Esophagus squamous epithelium (tissue), 5 donors: ENCODE measurements around the gene PPM1L. TPM values are rescaled to one million over a fixed set of nuclear protein-coding genes. Genes with fewer than 3 reads are reported as not detected.
A peak's percentile ranks its signal among the peaks of the same experiment; 100 is the strongest.

ENCODE experiments used
- DNase-seq: peaks from one replicate; lab custom pipeline; 2025; lab: John Stamatoyannopoulos, UW
- H3K27ac ChIP-seq, 4 donors: fragments of 200-600 bp; sonication (generic); one replicate each; pipeline ENCODE4 v1.5.1; 2016 to 2019; ENCODE audit warnings: mild to moderate bottlenecking in 1 of 4
- H3K27me3 ChIP-seq, 4 donors: fragments of 200-600 bp; sonication (generic); 1 replicate in 3 of 4; 2 replicates in 1 of 4; pipeline versions ENCODE4 v1.5.1 to v1.6.0; 2017 to 2021; ENCODE audit warnings: antibody characterized with exemption in 1 of 4
- H3K36me3 ChIP-seq, 3 donors: fragments of 200-600 bp; sonication (generic); one replicate each; pipeline ENCODE4 v1.5.1; 2016 to 2019
- H3K4me1 ChIP-seq, 3 donors: fragments of 200-600 bp; sonication (generic); one replicate each; pipeline ENCODE4 v1.5.1; 2017 to 2019
- H3K4me3 ChIP-seq, 4 donors: fragments of 200-600 bp; sonication (generic); 1 replicate in 3 of 4; 2 replicates in 1 of 4; pipeline ENCODE4 v1.5.1; 2016 to 2019; ENCODE audit warnings: mild to moderate bottlenecking in 2 of 4, moderate library complexity in 1 of 4
- H3K9me3 ChIP-seq, 3 donors: fragments of 200-600 bp; sonication (generic); one replicate each; pipeline ENCODE4 v1.5.1; 2016 to 2019
- CTCF ChIP-seq, 6 experiments: fragments of 450-650 bp in 4 of 6; fragments of 200-600 bp in 2 of 6; sonication (generic) in 2 of 6; IDR thresholded peaks; one replicate each; pipeline ENCODE4 v1.5.1; 2016 to 2019; ENCODE audit warnings: antibody characterized with exemption in 6 of 6, mild to moderate bottlenecking in 4 of 6, moderate library complexity in 4 of 6
- POLR2A ChIP-seq, 4 donors: fragments of 450-650 bp; IDR thresholded peaks; one replicate each; pipeline ENCODE4 v1.6.1; 2017; ENCODE audit warnings: antibody characterized with exemption in 4 of 4, mild to moderate bottlenecking in 4 of 4, moderate library complexity in 3 of 4
- WGBS, 2 donors: methylation state at CpG; one replicate each; pipeline ENCODE4 v1.1.5; 2018; 5-methylcytosine and 5-hydroxymethylcytosine counted together
- intact Hi-C: fragments of 100-400 bp; cut with DNase I; formaldehyde crosslinking; loops from one replicate; pipeline ENCODE4 v1.15.0; 2022
- total RNA-seq, 4 donors: library from RNA; depleted of rRNA; stranded (reverse); fragments of >200 nt; gene quantifications; one replicate each; pipeline ENCODE4 v1.1.0, GENCODE V29; 2016
- donor health status: DM: yes; HTN: yes; CAD: no.

Gene PPM1L
- total RNA-seq, 4 donors from 2014 or later = 9.1 to 18.1 (median 12.1) TPM

DNA sequence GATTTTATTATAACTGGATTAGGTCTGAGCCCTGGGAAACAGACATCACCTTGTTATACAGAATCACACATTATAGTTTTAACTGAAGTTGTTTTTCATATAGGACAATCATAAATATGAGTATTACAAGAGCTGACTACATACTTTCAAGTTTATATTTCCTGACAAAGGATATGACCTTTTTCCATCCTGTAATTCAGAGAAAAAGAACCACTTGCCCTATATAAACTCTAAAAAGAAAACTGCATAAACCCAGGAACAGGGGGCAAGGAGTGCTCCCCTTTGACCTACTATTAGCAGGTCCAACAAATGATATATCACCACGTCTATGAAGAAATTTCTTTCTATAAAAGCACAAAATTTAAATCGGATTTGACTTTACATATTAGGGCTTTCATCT is 328.2 kb downstream of the PPM1L start:
- Histone ChIP-seq H3K36me3 (peaks cover 0 to 32% (median 0%) of the 10 kb centered on the region in 3 donors), H3K27me3 (no peaks in the 10 kb centered on the region), H3K4me3 (no peak overlapping the region), H3K4me1 (no peaks in the 10 kb centered on the region), H3K9me3 (no peaks in the 10 kb centered on the region), H3K27ac (no peak overlapping the region)
- TF ChIP-seq POLR2A (IDR thresholded peaks at IDR 0.05) (no peak), CTCF (IDR thresholded peaks at IDR 0.05) (no peak)
- intact Hi-C loops = no loop called here
- WGBS, 2 donors = 76 to 77% methylated on average over 2 of the region's 2 CpGs
- no peak for DNase-seq

DNA sequence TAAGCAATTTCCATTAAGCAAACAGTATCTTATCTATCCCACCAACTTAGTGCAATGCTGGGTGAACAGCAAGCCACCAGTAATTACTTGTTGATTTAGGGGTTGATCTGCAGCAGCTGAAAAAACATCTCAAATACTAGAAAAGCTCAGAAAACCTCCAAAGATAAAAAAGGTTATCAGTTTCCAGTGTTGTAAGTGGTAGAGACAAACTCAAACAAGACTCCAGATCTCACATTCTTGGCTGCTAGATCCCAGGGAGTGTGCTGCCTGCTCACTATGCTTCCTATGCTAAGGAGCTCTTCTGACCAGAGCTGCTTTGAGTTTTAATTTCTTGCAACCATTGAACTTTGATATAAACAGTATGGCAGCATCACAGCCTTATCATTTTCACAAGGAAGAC is 337.9 kb downstream of the PPM1L start:
- DNase-seq = no peak
- no peaks in the 10 kb centered on the region for H3K27me3 ChIP-seq
- H3K27ac ChIP-seq = no peak overlapping the region
- no peak overlapping the region for H3K4me3 ChIP-seq
- TF ChIP-seq CTCF (IDR thresholded peaks at IDR 0.05) = no peak
- no peak for TF ChIP-seq POLR2A (IDR thresholded peaks at IDR 0.05)
- no peaks in the 10 kb centered on the region for H3K4me1 ChIP-seq
- peaks cover 0 to 30% (median 0%) of the 10 kb centered on the region in 3 donors for H3K36me3 ChIP-seq
- intact Hi-C loops = no loop called here
- H3K9me3 ChIP-seq = no peaks in the 10 kb centered on the region

DNA sequence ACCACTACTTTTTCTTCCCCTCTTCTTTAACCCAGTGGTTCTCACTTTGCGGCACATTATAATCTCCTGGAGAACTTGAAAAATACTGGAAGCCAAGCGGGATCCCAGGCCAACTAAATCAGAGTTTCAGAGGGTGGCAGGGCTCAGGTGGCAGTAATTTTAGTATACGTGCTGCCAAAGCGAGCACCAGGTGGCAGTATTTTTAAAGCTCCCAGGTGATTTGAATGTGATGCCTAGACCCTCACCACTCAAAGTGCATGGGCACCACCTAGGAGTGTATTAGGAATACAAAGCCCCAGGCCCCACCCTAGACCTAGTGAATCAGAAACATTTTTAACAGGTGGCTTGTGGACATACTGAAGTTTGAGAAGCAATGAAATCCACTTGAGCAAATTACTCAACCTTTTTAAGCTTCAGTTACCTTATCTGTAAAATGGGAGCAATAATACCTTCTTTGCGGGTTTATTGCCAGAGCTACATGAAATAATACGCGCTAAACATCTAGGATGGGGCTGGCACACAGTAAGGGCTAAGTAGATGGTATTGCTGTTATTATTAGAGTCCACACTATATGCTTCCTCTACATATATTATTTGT is 340.8 kb downstream of the PPM1L start:
- H3K36me3 ChIP-seq = peaks cover 0 to 47% (median 0%) of the 10 kb centered on the region in 3 donors

DNA sequence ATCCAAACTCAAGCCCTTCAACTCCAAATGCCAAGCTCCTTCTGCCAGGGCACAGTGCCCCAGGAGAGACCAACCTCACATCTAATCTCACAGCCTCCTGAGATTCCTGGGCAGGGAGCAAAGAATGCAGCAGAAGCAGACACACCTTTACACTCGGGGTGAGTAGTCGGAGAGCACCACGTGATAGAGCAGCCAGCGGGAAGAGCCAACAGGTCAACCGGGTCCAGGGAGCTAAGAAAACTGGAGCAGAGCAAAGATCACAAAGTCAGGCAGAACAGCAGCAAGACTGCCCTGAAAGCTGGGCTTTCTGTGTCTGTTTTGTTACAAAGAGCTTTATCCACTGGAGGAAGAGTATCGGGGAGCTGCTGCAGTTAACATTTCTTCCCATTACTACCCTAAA is 345.0 kb downstream of the PPM1L start:
- H3K36me3 ChIP-seq = peaks cover 0 to 51% (median 0%) of the 10 kb centered on the region in 3 donors
- TF ChIP-seq CTCF (IDR thresholded peaks at IDR 0.05) (no peak), POLR2A (IDR thresholded peaks at IDR 0.05) (no peak)
- H3K9me3 ChIP-seq = no peaks in the 10 kb centered on the region
- peaks cover 0 to 20% (median 8%) of the 10 kb centered on the region in 3 donors for H3K4me1 ChIP-seq
- no peak overlapping the region for H3K27ac ChIP-seq
- WGBS, 2 donors = 75 to 94% methylated on average over 6 of the region's 6 CpGs
- intact Hi-C loops = no loop called here
- DNase-seq = no peak
- no peaks in the 10 kb centered on the region for H3K27me3 ChIP-seq
- H3K4me3 ChIP-seq = no peak overlapping the region

More for the DNA sequence above, 340.8 kb downstream of the PPM1L start:
- H3K27me3 ChIP-seq = no peaks in the 10 kb centered on the region
- no peak overlapping the region for H3K4me3 ChIP-seq
- WGBS, 2 donors = 75 to 76% methylated on average over 7 of the region's 7 CpGs
- TF ChIP-seq POLR2A (IDR thresholded peaks at IDR 0.05) (no peak), CTCF (IDR thresholded peaks at IDR 0.05) (peak in 3 of 6 experiments; percentile 7 to 45 (median 29))
- intact Hi-C loops = no loop called here
- H3K9me3 ChIP-seq = no peaks in the 10 kb centered on the region
- DNase-seq = no peak
- no peak overlapping the region for H3K27ac ChIP-seq
- H3K4me1 ChIP-seq = no peaks in the 10 kb centered on the region

DNA sequence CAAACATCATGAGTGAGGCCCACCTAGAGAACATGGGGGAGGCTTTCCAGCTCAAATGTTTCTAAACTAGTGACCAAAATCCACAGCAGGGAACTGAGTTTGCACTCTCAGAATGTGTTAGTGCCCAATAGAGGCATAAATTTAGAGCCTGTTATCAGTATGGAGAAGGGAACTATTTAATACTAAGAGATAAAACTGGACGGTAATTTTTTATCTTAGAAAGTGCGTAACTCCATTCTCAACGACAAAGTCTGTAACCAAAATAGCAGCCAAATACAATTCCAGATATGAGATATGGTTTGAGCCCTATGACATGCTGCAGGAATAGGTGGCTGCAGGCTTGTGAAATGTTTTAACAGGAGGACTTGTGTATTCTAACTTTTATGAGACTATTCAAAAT is 345.6 kb downstream of the PPM1L start:
- no peak for TF ChIP-seq POLR2A (IDR thresholded peaks at IDR 0.05)
- TF ChIP-seq CTCF (IDR thresholded peaks at IDR 0.05) = no peak
- intact Hi-C loops = no loop called here

More for the DNA sequence above, 345.6 kb downstream of the PPM1L start:
- 86 to 97% methylated on average over 3 of the region's 3 CpGs for WGBS, 2 donors
- Histone ChIP-seq H3K4me3 (no peak overlapping the region), H3K4me1 (peaks cover 0 to 22% (median 8%) of the 10 kb centered on the region in 3 donors), H3K9me3 (no peaks in the 10 kb centered on the region), H3K36me3 (peaks cover 0 to 51% (median 0%) of the 10 kb centered on the region in 3 donors), H3K27ac (no peak overlapping the region), H3K27me3 (no peaks in the 10 kb centered on the region)
- no peak for DNase-seq
